LoVo (cell line): ENCODE results near the gene TMEM255B.
"Not testable (repeated sequence)": the region's sequence is repeated elsewhere in the genome, so short reads cannot be mapped to it uniquely, and the experiment has no call there.

Experiments used
- DNase-seq: peaks from one replicate; pipeline ENCODE4 v3.0.0-alpha.2; 2016; ENCODE audit warnings: low spot score

Gene TMEM255B

DNA sequence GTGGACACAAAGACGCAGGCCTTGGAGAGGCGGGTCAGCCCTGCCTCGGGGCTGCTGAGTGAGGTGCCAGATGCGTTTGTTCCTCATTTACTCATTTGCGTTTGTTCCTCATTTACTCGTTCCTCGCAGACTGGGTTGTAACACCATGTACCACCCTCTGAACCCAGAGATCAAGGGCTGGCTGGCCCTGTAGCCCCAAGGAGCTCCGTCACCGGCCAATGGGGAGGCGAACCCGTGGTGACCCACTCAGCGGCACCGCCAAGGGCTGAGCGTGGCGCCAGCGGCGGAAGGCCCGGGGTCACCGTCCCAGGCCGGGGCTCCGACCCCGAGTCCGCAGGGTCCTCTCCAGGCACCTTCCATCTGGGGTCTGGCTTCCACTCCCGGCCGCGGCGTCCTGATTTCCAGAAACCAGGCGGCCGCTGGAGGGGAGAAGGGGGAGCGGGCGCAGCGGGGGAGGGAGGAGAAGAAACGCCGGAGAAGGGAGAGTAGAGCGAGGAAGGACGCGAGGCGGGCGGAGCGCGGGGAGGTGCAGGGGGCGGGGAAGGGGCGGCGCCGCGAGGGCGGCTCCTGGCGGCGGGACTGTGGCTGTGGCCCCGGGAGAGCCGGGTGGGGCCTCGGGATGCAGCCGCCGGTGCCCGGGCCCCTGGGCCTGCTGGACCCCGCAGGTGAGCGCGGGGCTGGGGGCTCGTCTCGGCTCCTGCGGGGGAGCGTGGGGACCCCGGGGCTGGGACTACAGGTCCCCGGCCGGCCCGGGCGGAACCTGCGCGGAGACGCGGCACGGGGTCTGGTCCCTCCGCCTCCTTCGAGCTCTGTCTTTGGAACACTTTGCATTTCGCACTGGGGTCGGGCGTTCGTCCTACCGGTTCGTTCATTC is at the start of gene TMEM255B:
Gene TMEM255B (plus strand): TSS at position 576 of the 874 bp plus-strand sequence. CDS start 44 bp downstream, at position 620.
- DNase-seq: peak; percentile 77

- no peak for DNase-seq
Observed at GRCh38 chr13:113722921-113723320, 36.1 kb upstream of the TMEM255B start.

GRCh38 chr13:113723410-113724015 is 35.5 kb upstream of the TMEM255B start:
- no peak for DNase-seq

GRCh38 chr13:113724016-113724758 is 34.8 kb upstream of the TMEM255B start:
- no peak for DNase-seq

DNA sequence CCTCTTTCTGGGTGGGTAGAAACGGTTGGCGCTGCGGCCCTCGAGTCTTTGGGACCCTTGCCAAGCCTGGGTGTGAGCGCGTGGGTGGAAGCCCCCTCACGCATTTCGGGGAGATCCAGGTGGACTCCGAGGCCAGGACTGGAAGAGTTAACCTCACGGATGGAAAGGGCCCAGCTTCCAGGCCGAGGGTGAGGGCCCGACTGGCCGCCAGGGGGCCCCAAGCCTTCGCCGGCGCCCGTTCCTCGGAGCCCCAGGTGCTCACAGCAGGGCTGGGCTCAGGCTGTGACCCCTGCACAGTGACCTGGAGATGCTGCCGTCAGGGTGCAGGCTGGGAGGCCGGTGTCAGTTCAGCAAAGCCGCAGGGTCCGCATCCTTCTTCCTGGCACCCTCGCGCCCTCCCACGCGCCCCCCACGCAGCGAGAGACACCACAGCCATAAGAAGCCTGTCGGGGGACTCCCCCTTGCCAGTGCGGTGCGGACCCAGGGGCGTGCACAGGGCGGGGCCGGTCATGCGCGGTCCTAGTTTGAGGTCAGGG is 34.2 kb upstream of the TMEM255B start:
- DNase-seq: peak; percentile 43

- not testable (repeated sequence) for DNase-seq
Observed at GRCh38 chr13:113725329-113726105, 33.5 kb upstream of the TMEM255B start.

- DNase-seq: not testable (repeated sequence)
Observed at GRCh38 chr13:113726106-113726821, 32.8 kb upstream of the TMEM255B start.

- DNase-seq: no peak
Observed at GRCh38 chr13:113726961-113727411, 32.0 kb upstream of the TMEM255B start.

- no peak for DNase-seq
Observed at GRCh38 chr13:113728571-113729054, 30.4 kb upstream of the TMEM255B start.

DNA sequence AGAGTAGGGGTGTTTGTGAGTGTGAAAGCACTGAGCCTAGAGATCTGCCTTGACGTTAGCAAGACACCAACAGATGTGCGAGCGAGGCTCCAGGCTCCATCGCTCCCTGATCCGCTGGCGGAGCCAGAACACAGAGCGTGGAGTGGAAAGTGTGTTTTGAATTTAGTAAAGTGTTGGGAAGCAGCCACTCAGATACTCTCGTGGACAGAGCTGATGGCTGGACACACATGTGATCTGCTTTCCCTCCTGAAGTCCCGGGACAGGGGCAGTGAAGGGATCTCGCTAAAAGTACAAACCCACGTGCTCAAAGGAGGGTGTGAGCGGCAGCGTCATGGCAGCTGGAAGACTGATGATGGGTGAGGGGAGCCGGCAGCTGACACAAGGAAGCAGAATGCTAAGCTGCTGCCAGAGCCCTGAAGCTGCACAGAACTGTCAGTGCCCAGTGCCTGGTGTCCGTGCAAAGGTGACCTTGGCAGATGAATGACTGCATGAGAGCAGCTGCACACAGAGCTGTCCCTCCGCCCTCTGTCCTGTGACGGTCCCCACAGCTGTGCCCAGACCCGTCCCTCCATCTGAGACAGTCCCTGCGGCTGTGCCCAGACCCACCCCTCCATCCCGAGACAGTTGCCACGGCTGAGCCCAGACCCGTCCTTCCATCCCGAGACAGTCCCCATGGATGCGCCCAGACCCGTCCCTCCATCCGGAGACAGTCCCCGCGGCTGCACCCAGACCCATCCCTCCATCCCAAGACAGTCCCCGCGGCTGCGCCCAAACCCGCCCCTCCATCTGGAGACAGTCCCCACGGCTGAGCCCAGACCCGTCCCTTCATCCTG is 29.6 kb upstream of the TMEM255B start:
- DNase-seq: no peak

- no peak for DNase-seq
Observed at GRCh38 chr13:113730258-113730691, 28.8 kb upstream of the TMEM255B start.

GRCh38 chr13:113730831-113731191 is 28.2 kb upstream of the TMEM255B start:
- DNase-seq: no peak

GRCh38 chr13:113731192-113732175 is 27.5 kb upstream of the TMEM255B start:
- no peak for DNase-seq

- DNase-seq: no peak
Observed at GRCh38 chr13:113732176-113732960, 26.7 kb upstream of the TMEM255B start.

GRCh38 chr13:113732961-113733950 is 25.8 kb upstream of the TMEM255B start:
- DNase-seq: no peak

DNA sequence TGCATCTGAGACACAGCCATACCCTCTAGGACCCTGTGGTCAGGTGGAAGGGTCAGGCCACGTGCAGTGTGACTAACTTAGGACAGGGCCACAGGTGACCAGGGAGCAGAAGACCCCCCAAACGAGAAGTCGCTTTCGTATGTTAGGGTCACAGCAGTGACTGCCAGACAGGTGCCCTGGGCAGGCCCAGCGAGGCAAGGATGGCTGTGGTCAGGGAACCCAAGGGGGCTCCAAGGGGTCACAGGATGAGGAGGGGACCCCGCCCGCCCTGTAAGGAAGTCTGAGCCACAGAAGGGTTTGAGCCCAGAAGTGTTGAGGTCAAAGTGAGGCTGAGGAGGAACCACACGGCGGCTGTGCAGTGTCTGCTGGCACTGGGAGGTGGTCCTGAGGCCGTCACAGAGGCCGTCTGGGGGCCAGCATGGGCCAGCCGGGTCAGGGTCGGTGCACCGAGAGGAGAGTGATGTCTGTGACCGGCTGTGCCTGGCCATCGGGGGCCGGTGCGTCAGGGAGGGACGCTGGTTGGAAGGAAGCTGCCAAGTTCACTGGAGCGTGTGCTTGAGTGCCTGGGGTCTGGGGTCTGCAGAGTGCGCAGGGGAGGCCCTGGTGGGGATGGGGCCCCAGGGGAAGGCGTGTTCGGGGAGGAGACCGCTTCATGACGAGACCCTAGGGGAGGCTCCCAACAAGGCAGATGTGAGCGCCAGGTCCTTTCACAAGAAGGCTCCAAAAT is 24.8 kb upstream of the TMEM255B start:
- no peak for DNase-seq
